DMS79 (cell line): ENCODE measurements around the gene TMEM222.

ENCODE experiments used
- DNase-seq: peaks from one replicate; lab custom pipeline; 2025; lab: John Stamatoyannopoulos, UW

TMEM222 gene

DNA sequence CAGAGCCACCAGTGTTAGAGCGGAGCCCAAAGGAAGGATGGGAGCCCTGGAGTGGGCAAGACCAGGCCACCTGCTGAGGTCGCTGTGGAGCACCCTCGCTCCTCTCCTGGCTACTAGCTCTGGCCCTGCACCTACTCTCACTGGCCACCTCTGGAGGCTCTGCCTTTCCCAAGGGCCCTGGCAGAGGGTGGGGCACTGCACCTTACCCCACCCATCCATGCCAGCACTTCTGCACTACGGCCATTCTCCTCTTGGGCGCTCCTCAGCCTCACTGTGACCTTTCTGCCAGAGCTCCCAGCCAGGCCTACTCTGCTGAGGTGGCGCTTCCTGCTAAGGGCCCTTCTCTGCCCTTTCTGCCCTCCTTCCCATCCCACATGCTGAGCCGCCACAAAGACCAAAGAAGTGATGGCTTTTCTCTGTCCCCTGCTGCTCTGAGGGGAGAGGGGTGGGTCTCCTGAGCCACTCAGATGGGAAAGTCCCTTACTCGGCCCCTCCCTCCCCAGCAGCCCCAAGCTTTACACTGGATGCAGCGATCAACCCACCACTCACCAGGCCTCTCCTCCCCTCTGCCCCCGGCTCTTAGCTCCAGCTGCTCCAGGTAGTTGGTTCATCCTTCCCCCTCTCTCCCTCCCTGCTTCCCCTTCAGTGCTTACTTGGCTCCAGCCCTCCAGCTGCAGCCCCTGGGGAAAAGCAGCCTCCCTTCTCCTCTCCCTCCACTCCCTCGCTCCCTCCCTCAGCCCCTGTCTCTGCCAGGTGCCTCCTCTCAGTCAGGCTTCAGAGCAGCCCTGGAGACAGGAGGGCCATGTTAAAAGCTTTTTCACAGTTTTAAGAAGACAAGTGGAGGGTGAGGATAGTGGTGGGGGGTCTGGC, 14.8 kb upstream of the TMEM222 start:
- DNase-seq: peak; percentile 99

GRCh38 chr1:27307874-27308598, 13.9 kb upstream of the TMEM222 start:
- peak; percentile 69 for DNase-seq

DNA sequence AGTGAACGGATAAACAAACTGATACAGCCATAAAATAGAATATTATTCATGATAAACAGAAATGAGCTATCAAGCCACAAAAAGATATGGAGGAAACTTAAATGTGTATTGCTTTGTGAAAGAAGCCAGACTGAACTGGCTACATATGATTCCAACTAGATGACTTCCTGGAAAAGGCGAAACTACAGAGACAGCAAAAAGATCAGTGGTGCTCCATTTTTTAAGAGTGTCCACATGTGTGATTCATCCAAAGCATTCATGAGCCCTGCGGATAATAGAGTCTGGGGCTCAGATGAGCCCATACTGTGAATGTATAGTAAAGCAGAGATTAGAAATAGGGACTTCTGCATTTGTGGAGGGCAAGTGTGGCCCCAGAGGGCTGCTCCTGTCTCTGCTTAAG, 7.8 kb upstream of the TMEM222 start:
- DNase-seq: no peak

DNA sequence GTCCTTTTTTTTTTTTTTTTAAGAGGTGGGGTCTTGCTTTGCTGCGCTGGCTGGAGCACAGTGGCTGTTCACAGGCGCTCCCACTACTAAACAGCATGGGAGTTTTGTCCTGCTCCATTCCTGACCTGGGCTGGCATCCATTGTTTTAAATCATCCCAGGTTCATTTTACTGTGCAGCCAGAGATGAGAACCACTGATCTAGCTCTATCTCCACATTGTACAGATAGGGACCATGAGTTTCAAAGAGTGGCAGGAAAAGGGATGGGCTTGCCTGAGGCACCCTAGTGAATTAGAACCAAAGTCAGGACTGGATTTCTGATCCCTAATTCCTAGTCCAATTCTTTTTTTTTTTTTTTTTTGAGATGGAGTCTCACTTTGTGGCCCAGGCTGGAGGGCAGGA, 7.2 kb upstream of the TMEM222 start:
- DNase-seq: no peak

- no peak for DNase-seq
Observed at GRCh38 chr1:27316860-27317259, 5.1 kb upstream of the TMEM222 start.

GRCh38 chr1:27318136-27318535, 3.8 kb upstream of the TMEM222 start:
- no peak for DNase-seq

DNA sequence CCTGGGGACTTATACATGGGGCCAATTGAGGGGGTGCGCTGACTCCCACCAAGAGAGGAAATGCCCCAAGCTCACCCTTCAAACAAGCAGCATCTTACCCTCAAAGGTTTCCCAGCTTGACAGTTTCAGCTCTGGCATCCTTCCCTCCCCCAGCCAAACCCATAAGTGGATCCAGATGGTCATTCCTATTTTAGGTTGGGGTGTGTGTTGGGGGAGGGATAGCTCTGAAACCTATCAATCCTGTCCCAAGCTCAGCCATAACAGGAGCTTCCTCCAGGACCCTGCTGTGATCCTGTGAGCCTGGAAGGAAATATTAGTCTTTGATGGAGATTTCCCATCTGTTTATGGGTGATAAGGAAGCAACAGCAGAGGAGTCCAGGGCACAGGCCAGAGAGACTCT, 3.4 kb upstream of the TMEM222 start:
- no peak for DNase-seq

DNA sequence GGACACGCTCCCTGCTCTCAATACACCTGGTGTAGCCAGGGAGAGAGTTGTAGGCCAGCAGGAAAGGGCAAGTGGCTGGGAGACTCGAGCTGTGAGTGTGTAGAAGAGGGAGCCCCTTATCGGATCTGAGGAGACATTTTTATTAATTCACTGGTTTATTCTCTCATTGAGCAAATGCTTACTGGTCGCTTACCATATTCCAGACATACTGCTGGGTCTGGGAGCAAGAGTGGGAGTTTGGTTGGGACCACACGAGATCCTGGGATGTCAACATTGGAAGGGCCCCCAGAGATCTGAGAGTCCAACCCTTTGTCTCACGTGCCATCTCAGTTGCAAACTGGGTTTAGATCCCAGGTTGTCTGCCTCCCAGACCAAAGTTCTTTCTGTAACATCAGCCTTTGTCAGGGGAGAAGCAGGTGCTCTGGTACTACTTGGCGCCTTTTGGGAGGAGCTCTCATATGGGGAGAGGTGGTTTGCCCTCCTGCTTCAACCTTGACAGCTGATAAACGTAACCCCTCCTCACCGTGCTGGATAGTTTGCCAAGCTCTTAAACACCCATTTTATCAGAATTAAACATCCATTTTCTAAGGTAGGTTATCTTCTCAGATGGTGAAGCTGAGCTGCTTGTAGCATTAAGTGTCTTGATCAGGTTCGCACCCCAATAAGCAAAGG, 742 bp downstream of the TMEM222 start:
- no peak for DNase-seq

GRCh38 chr1:27325286-27325685, 3.3 kb downstream of the TMEM222 start:
- no peak for DNase-seq

- no peak for DNase-seq
Observed at GRCh38 chr1:27327964-27328363, 6.0 kb downstream of the TMEM222 start.

DNA sequence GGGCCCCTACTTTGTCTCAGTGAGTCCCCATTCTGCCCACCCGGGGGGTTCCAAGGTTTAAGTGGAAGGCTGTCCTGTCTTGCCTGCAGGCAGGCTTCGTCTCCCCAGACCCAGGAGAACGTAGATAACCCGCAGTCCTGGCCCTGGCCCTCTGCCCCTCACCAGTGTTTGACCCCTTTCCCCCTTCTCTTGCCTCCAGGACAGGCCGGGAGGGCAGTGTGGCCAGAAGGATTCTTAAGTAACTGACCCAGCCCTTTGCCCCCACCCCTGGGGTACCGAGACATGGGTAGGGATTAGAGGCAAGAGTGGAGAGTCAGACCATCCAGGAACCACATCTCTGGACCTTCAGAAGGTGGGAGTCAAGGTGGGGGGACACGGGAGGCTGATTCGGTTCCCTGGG, 8.8 kb downstream of the TMEM222 start:
- DNase-seq: no peak

DNA sequence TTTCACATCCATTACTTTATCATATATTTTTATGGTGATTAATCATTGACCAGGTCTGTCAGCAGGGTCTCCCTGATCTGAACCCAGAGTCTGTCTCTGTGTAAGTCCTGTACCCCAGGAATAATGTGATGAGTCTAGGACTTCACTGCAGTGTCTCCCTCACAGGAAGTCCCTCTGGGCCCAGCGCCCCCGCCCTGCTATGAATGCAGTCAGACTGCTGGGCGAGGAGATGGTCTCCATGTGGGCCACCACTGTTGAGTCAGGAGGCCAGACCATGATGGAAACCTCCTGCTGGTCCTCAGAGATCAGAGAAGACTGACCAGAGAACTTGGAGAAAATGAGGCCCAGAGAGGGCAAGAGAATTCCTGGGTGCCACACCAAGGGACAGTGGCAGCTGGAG, 9.5 kb downstream of the TMEM222 start:
- DNase-seq: no peak

GRCh38 chr1:27331922-27332321, 10.0 kb downstream of the TMEM222 start:
- no peak for DNase-seq

- DNase-seq: peak; percentile 16
Observed at GRCh38 chr1:27332536-27333281, 10.7 kb downstream of the TMEM222 start.

DNA sequence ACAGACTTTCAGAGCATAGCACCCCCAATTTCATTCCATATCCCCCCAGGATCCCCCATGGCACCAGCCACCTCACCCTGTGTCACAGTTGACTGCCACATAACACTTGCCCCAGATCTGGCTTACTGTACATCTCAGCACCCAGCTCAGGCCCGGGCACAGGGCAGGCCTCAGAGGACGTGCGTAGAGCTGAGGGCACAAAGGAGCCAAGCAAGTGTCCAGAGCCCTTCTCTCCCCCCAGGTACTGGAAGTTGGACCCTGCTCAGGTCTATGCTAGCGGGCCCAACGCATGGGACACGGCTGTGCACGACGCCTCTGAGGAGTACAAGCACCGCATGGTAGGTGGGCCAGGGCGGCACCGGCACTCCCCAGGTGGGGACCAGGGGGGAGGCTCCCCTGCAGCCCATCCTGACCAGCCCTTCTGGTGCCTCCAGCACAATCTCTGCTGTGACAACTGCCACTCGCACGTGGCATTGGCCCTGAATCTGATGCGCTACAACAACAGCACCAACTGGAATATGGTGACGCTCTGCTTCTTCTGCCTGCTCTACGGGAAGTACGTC, 11.8 kb downstream of the TMEM222 start:
- DNase-seq: no peak

DNA sequence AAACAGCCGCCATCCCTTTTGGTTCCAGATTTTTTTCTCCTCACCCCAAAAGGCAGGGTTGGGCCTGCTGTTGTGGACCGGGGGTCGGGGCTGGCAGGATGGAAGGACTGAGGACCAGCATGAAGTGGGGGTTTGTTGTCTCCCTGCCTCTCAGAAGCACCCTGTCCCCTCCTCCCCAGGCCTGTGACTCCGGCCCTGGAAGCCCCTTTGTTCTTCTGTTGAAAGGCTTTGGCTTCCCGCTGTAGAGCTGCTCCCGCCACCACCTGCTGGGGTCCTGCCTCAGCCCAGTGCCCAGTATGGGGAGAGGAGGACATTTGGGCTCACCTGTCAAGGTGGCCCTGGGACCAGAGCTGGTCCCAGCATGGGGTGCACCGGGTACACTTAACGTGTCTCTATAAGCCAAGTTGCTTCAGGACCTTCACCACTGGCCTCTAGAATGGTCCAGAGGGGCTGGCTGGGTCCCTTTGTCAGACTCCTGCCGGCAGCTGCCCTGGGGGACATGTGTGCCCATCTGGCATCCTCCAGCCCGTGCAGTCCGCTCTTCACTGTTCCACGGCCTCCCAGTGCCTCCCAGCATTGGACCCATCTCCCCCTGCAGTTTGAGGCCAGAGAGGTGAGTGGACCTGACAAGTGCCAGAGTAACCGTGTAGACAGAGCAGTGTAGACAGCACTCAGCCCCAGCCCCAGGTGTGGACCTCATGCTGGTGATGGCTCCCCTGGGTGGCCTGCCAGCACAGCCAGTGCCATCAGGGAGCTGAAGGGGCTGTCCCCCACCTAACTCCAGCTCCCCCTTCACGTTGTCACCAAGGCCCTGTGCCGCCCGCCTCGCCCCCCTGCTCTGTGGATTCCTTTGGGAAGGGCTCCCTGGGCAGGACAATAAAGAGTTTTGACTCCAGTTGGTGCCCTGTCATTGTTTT, 13.8 kb downstream of the TMEM222 start:
- no peak for DNase-seq

DNA sequence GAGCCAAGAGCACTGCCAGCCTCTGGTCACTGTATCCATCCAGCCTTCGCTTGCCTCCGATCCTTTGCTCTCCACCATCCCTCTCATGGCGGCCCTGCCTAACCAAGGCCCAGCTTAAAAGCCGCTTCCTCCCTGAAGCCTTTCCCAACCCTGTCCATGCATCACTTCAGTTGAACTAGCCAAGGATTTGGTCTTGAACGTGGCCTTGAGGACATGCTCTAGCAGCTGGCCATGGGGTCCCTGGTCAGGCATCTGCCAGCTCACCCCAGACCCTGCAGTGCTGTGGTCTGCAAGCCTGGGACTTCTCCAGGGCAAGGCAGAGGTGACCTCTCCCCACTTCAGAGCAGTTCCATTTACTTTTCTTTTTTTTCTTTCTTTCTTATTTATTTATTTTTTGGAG, 14.8 kb downstream of the TMEM222 start:
- no peak for DNase-seq

- no peak for DNase-seq
Observed at GRCh38 chr1:27338751-27339150, 16.8 kb downstream of the TMEM222 start.

DNA sequence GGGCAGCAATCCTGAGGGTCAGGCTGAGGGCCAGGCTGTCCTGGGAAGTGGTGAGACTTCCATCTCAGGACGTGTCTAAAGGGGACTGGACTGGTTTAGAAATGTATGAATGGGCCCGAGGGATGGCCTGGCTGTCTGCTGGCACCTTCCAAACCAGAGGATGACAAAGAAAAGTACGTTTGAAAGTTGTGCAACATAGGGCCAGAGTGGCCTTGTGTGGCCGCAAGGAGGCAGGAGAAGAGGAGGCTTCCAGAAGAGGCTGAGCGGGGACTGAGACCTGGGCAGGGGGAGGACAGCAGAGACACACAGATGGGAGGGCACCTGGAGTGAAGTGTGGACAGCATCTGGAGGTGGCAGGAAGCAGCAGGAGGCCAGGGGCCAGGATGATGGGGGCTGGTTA, 17.2 kb downstream of the TMEM222 start:
- DNase-seq: no peak

DNA sequence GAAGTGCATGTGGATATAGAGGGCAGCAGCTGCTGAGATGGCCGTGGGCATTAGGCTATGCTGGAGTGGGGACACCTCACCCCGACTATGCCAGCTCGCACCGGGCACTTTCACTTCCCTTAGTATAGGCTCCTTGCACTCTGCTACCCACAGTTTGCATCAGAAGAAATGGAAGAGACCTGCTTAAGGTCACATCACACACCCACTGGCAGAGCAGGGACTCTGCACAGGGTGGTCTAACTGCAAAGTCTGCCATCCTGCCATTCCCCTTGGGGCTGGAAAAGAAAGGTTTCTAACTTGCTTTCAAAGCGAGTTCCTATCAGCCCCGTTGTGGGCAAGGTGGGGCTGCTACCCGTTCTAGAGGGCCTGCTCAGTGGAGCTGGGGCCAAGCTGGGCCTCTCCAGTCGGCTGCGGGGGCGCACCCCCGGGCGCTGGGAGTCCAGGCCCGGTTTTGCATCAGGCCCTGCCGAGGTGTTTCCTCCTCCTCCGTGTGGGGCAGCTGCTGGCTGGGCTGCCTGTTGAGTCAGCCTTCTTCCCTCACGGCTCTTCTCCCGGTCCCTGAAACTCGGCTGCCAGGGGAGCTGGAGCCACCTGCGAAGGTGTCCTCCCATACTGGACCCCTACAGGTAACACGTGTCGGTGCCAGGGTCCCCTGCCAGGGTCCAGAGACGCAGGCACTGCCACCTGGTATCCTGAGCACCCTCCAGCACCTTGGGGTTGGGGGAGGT, 19.7 kb downstream of the TMEM222 start, which contains the start of gene SYTL1:
TSS of gene SYTL1 (plus strand) at position 498 of the 728 bp plus-strand sequence. CDS start 3,313 bp downstream, outside the sequence.
- peak; percentile 86 for DNase-seq
